GM10266 (cell line): ENCODE measurements around the gene UBE2E2.

ENCODE experiments used
- DNase-seq: peaks from one replicate; pipeline ENCODE4 v3.0.0; 2012; ENCODE audit errors: extremely low spot score
- CTCF ChIP-seq: IDR thresholded peaks from 2 replicates; pipeline ENCODE4 v1.5.1; 2012; ENCODE audit warnings: mild to moderate bottlenecking, low read depth; ENCODE audit not compliant: control insufficient read depth, insufficient read depth; ENCODE audit errors: missing control alignments

The UBE2E2 gene

GRCh38 chr3:23422517-23422851, 219.4 kb downstream of the UBE2E2 start:
- no peak for DNase-seq
- no peak for TF ChIP-seq CTCF

- DNase-seq: no peak
These were observed 222.3 kb downstream of the UBE2E2 start for GRCh38 chr3:23425410-23425809.

GRCh38 chr3:23430781-23431398, 227.8 kb downstream of the UBE2E2 start:
- no peak for DNase-seq

More at GRCh38 chr3:23425410-23425809, 222.3 kb downstream of the UBE2E2 start:
- TF ChIP-seq CTCF: no peak

GRCh38 chr3:23431764-23432163, 228.6 kb downstream of the UBE2E2 start:
- no peak for DNase-seq
- TF ChIP-seq CTCF: no peak

More at GRCh38 chr3:23430781-23431398, 227.8 kb downstream of the UBE2E2 start:
- TF ChIP-seq CTCF: no peak

- no peak for TF ChIP-seq CTCF
- no peak for DNase-seq
These were observed 232.2 kb downstream of the UBE2E2 start for GRCh38 chr3:23435318-23435717.

- no peak for TF ChIP-seq CTCF
- DNase-seq: no peak
These were observed 232.8 kb downstream of the UBE2E2 start for GRCh38 chr3:23435904-23436303.

GRCh38 chr3:23437484-23438145, 234.5 kb downstream of the UBE2E2 start:
- no peak for TF ChIP-seq CTCF
- DNase-seq: no peak
